DMS79 treated with DMSO at 0.1 percent for 48 hours (cell line): ENCODE results near the gene SCN1A.

Source experiments
- DNase-seq: peaks from one replicate; lab custom pipeline; 2025; lab: John Stamatoyannopoulos, UW

Gene SCN1A

DNA sequence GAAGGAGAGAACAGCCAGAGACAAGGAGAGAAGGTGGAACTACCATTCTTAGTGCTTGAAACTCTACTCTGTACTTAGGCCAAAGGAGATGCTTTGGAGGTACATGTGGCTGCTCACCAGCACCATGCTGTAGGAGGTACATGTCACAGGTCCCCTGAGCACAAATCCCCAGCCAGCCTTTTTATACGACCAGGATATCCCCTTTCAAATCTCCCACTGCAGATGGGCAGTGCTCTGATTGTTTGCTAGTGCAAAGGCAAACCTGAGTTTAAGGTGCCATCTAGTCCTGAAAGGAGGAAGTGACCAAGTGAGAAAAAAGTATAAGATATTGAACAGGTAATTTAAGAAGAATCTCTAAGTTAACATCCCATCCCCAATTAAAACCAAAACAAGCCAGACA, 157.2 kb downstream of the SCN1A start:
- DNase-seq, result no peak

DNA sequence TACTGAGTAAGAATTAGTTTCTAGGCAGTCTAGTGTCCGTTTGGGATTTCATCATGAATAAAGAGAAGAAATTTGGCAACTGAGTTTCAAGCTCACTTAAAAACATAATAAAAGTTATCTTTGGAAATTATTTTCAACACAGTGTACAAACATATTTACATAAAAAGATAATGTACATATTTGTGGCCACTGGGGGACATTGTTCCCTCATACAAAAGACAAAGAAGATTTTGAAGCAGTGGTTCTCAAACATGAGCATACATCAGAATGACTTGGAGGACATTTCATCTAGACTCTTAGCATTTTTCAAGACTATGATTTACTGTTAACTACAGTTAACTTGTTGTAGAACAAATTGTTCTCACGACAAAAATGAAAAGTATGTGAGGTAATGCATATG, 158.6 kb downstream of the SCN1A start:
- no peak for DNase-seq

DNA sequence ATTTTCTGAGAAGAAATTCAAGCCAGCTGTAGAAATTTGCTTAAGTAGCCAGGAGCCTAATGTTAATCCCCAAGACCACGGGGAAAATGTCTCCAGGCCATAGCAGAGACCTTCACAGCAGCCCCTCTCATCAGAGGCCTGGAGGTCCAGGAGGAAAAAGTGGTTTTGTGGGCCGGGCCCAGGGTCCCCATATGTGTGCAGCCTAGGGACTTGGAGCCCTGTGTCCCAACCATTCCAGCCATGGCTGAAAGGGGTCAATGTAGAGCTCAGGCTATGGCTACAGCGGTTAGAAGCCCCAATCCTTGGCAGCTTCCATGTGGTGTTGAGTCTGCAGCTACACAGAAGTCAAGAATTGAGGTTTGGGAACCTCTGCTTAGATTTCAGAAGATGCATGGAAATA, 160.1 kb downstream of the SCN1A start:
- no peak for DNase-seq

DNA sequence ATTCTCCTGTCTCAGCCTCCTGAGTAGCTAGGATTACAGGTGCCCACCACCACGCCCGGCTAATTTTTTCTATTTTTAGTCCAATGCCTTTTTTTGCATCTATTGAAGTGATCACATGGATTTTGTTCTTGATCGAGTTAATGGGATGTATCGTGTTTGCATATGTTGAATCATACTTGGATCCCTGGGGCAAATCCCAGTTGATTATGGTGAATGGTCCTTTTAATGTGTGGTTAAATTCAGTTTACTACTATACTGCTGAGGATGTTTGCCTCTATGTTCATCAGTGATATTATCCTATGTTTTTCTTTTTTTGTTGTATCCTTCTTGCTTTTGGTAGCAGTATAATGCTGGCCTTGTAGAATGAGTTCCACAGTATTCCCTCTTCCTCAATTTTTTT, 166.0 kb downstream of the SCN1A start:
- DNase-seq, result no peak

DNA sequence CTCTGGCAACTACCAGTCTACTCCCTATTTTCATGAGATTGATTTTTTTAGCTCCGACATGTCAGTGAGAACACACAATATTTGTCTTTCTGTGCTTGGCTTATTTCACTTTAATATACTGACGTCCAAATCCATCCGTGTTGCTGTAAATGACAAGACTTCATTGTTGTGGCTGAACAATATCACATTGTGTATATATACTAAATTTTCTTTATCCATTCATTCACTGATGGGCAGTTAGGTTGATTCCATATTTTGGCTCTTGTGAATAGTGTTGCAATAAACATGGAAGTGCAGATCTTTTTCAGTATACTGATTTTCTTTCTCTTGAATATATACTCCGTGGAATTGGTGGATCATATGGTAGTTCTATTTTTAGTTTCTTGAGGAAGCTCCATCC, 168.4 kb downstream of the SCN1A start:
- no peak for DNase-seq

DNA sequence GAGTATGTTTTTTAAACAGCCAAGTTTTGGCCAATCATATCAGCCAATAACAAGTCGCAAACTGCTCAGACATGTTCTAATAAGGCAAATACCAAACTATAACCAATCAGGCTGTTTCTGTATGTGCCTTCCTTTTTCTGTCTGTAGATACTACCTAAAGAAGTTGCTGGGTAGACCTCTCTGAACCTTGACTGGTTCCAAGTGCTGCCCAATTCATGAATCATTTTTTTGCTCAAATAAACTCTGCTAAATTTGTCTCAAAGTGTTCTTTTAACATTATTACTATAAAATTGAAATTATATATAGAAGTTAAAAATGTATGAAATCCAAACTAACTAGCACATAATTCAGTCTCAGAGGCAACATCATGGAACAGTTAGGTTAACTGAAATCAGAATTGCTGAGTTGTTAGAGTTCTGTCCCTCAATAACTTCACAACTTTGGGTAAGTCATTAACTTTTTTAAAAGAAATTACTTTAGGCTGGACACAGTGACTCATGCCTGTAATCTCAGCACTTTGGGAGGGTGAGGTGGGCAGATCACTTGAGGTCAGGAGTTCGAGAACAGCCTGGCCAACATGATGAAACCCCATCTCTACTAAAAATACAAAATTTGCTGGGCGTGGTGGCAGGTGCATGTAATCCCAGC, 169.4 kb downstream of the SCN1A start:
- no peak for DNase-seq

DNA sequence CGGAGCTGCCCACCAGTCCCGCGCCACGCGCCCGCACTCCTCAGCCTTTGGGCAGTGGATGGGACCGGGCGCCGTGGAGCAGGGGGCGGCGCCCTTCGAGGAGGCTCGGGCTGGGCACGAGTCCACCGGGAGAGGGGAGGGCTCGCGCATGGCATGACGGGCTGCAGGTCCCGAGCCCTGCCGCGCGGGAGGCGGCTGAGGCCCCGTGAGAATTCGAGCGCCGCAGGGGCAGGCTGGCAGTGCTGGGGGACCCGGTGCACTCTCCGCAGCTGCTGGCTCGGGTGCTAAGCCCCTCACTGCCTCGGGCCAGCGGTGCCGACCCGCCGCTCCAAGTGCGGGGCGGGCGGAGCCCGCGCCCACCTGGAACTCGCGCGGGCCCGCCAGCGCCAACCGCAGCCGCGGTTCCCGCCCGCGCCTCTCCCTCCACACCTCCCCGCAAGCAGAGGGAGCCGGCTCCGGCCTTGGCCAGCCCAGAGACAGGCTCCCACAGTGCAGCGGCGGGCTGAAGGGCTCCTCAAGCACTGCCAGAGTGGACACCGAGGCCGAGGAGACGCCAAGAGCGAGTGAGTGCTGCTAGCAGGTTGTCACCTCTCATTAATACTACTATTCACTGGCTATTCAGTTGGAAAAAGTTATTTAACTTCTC, 170.7 kb downstream of the SCN1A start:
- no peak for DNase-seq

DNA sequence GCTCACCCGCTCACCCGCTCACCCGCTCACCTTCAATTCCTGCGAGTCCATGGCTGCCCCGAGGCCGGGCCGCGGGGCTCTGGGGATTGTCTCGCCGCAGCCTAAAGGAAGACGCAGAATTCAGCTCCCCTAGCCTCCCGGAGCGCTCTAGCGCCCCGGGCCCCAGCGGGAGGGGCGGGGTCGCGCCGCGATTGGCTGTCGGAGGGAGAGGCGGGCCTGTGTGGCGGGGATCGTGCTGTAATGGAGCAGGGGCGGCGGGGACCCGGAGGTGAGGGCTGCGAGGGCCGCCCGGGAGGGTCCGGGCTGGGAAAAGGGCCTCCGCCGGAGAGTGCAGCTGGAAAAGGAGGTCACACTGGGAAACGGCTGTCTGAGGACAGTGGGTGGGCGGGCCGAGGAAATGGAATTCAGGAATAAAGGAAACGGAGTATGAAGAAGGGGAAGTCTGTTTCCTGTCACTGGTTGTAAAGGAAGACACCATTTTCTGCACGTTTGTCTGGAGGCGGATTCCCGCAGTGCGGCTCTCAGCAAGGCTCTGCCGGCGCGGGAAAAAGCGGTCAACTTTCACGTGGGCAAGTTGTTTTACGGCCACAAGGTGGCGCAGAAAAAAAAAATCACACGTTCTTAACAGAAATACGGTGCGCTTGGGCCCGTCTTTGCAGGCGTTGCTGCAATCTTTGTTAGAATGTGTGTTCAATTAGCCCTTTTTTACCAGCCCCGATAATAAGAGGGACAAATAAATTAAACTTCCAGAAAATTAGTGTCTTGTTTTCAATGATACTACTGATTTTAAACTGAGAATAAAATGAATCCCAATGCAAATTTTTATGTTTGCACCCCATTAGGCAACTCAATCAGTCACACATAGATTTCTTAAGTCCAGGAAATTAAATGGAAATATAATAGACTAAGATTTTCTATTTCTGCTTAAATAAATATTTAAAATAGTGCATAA, 173.9 kb downstream of the SCN1A start, which contains the start of gene TTC21B:
Gene TTC21B, minus strand, starts transcription at position 122 of the 952 bp plus-strand sequence. Its CDS starts 71 bp downstream, at position 51.
- DNase-seq, result peak; percentile 97

DNA sequence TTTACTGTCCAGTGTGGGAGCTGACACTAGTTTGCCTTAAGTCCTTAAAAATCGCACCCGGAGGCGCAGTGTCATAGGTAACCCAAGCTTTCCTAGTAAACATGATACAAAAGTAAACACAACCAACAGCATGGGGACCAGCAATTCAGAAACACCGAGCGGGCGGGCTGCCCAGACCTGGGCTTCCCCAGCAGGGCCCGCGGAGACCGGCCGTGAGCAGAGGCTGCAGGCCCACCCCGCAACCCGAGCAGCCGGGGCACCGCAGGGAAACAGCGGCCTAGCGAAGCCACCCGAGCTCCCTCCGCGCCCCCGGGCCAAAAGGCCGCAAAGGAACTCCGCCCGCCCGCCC, 174.5 kb downstream of the SCN1A start:
- peak; percentile 68 for DNase-seq

DNA sequence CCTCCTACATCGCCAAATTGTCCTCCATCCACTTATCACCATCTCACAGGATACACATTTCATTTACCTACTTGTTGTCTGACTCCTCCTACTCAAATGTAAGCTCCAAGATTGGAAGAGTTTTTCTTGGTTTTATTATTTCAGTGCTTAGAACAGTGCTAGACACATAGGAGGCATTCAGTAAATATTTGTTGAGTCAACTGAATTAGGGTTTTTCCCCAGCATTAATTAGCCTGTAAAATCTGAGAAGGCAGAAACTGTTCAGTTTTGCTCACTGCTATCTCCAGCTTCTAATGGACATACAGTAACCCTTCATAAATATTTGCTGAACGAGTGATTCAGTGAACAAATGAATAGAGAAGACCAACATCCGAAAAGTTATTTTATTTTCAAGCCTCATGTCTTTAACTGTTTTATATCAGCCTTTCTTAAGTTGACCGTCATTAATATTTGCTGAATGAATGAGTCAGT, 175.0 kb downstream of the SCN1A start:
- DNase-seq, result peak; percentile 36

DNA sequence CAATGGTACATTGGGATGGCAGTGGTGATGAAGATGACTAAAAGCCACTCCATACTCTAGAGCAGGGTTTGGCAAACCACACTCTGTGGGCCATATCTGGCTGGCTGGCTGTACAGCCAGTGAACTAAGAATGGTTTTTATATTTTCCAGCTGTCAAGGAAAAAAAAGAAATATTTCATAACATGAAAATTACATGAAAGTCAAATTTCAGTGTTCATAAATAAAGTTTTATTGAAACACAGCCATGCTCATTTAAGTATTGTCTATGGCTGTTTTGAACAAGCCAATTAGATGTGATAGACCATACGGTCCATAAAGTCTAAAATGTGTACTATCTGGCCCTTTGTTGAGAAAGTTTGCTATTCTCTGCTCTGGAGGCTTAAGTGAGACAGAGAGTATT, 175.7 kb downstream of the SCN1A start:
- no peak for DNase-seq

DNA sequence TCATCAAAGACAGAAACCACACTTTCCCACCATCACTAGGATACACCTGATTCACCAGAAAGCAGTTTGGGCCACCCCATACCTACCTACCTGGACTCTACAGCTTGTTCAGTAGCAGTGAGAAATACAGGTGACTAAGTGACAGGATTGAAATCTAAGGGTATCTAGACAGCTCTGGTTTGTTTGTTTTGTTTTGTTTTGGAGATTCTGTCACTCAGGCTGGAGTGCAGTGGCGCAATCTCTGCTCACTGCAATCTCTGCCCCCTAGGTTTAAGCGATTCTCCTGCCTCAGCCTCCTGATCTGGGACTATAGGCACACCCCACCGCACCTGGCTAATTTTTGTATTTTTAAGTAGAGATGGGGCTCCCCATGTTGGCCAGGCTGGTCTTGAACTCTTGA, 177.4 kb downstream of the SCN1A start:
- DNase-seq, result no peak

DNA sequence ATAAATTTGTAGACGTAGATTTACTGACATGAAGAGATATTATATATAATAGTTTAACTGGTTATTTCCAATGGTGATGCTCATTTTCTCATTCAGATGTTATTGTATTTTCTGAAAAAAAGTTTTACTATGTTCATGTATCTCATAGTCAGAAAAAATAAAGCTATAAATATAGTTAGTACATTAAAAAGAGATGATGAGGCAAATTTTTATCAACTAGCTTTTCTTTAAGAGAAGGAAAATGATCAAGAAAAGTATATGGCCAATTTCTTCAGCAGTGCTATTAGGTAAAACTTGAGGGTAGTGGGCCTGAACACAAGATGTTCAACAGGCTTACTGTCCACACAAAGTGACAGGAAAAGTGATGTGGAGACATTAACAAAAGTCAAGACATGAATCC, 186.0 kb downstream of the SCN1A start:
- no peak for DNase-seq

DNA sequence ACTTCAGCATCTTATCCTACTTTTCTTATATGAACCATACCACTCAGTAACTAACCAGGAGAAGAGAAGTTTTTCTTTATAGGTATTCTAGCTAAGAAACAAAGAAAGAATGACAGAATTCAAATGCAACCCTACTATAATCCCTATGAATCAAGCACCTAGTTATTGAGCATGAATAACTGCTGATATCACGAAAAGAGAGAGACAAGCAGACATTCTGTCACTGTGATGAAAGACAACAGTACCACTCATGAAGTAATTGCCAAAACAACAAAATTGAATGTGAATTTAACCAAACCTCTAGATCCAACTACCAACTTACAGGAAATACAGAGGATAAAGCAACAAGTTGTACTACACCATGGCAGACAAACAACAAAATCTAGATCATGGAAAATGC, 189.6 kb downstream of the SCN1A start:
- DNase-seq, result no peak
